Peyer's patch (tissue), 4 donors: ENCODE measurements around the gene WDFY4. TPM values are rescaled to one million over a fixed set of nuclear protein-coding genes. Genes with fewer than 3 reads are reported as not detected.

Source experiments
- DNase-seq, 3 donors: peaks; one replicate each; pipeline ENCODE4 v3.0.0-alpha.2; 2017 to 2019
- H3K27ac ChIP-seq, 4 donors: fragments of 200-600 bp; sonication (generic); one replicate each; pipeline ENCODE4 v1.5.1; 2016 to 2019
- H3K27me3 ChIP-seq, 2 donors: fragments of 200-600 bp; sonication (generic); one replicate each; pipeline ENCODE4 v1.5.1; 2019
- H3K36me3 ChIP-seq, 3 donors: fragments of 200-600 bp; sonication (generic); one replicate each; pipeline ENCODE4 v1.5.1; 2016 to 2019
- H3K4me1 ChIP-seq, 4 donors: fragments of 200-600 bp; sonication (generic); one replicate each; pipeline ENCODE4 v1.5.1; 2016 to 2019
- H3K4me3 ChIP-seq, 4 donors: fragments of 200-600 bp; sonication (generic); 1 replicate in 3 of 4; 2 replicates in 1 of 4; pipeline ENCODE4 v1.5.1; 2016 to 2019; ENCODE audit warnings: mild to moderate bottlenecking in 1 of 4
- H3K9me3 ChIP-seq, 4 donors: fragments of 200-600 bp; sonication (generic); one replicate each; pipeline ENCODE4 v1.5.1; 2016 to 2019; ENCODE audit warnings: mild to moderate bottlenecking in 1 of 4
- CTCF ChIP-seq, 6 experiments: fragments of 450-650 bp in 4 of 6; fragments of 200-600 bp in 2 of 6; sonication (generic) in 1 of 6; IDR thresholded peaks; one replicate each; pipeline ENCODE4 v1.5.1; 2017 to 2019; ENCODE audit warnings: antibody characterized with exemption in 6 of 6, mild to moderate bottlenecking in 3 of 6, moderate library complexity in 1 of 6
- POLR2A ChIP-seq, 2 donors: fragments of 450-650 bp; IDR thresholded peaks; one replicate each; pipeline ENCODE4 v1.5.1; 2017; ENCODE audit warnings: antibody characterized with exemption in 2 of 2, mild to moderate bottlenecking in 2 of 2, moderate library complexity in 2 of 2
- total RNA-seq, 4 donors: library from RNA; depleted of rRNA; stranded (reverse); fragments of >200 nt; gene quantifications; one replicate each; pipeline ENCODE4 v1.1.0, GENCODE V29; 2016

WDFY4 gene
- total RNA-seq, 4 donors from 2014 or later, result 0.53 to 102 (median 4.6) TPM

- H3K4me1 ChIP-seq, result no peaks in the 10 kb centered on the region
- TF ChIP-seq CTCF (IDR thresholded peaks at IDR 0.05) (no peak), POLR2A (IDR thresholded peaks at IDR 0.05) (no peak)
- no peaks in the 10 kb centered on the region for H3K36me3 ChIP-seq
- H3K9me3 ChIP-seq, result no peaks in the 10 kb centered on the region
- no peak overlapping the region for H3K4me3 ChIP-seq
- no peak for DNase-seq
- H3K27ac ChIP-seq, result no peak overlapping the region
- H3K27me3 ChIP-seq, result no peaks in the 10 kb centered on the region
Measured at GRCh38 chr10:48990226-48990625, 305.6 kb downstream of the WDFY4 start.

GRCh38 chr10:48993627-48994026, 309.0 kb downstream of the WDFY4 start:
- DNase-seq, result no peak
- Histone ChIP-seq H3K36me3 (no peaks in the 10 kb centered on the region), H3K4me1 (no peaks in the 10 kb centered on the region), H3K4me3 (no peak overlapping the region), H3K9me3 (no peaks in the 10 kb centered on the region), H3K27me3 (no peaks in the 10 kb centered on the region), H3K27ac (no peak overlapping the region)
- no peak for TF ChIP-seq POLR2A (IDR thresholded peaks at IDR 0.05)
- no peak for TF ChIP-seq CTCF (IDR thresholded peaks at IDR 0.05)

GRCh38 chr10:48996329-48996728, 311.7 kb downstream of the WDFY4 start:
- Histone ChIP-seq H3K36me3 (no peaks in the 10 kb centered on the region), H3K4me3 (no peak overlapping the region), H3K27me3 (no peaks in the 10 kb centered on the region), H3K27ac (no peak overlapping the region), H3K4me1 (no peaks in the 10 kb centered on the region), H3K9me3 (no peaks in the 10 kb centered on the region)
- no peak for DNase-seq
- TF ChIP-seq POLR2A (IDR thresholded peaks at IDR 0.05) (no peak), CTCF (IDR thresholded peaks at IDR 0.05) (no peak)

GRCh38 chr10:48999346-48999745, 314.7 kb downstream of the WDFY4 start:
- Histone ChIP-seq H3K9me3 (no peaks in the 10 kb centered on the region), H3K4me1 (no peaks in the 10 kb centered on the region), H3K27me3 (no peaks in the 10 kb centered on the region), H3K4me3 (no peak overlapping the region), H3K27ac (no peak overlapping the region), H3K36me3 (no peaks in the 10 kb centered on the region)
- DNase-seq, result no peak
- no peak for TF ChIP-seq CTCF (IDR thresholded peaks at IDR 0.05)
- no peak for TF ChIP-seq POLR2A (IDR thresholded peaks at IDR 0.05)

GRCh38 chr10:49000437-49001398, 316.0 kb downstream of the WDFY4 start:
- Histone ChIP-seq H3K9me3 (no peaks in the 10 kb centered on the region), H3K27me3 (no peaks in the 10 kb centered on the region), H3K27ac (no peak overlapping the region), H3K4me3 (no peak overlapping the region), H3K4me1 (no peaks in the 10 kb centered on the region), H3K36me3 (no peaks in the 10 kb centered on the region)
- DNase-seq, result no peak
- TF ChIP-seq POLR2A (IDR thresholded peaks at IDR 0.05) (no peak), CTCF (IDR thresholded peaks at IDR 0.05) (no peak)
